Astrocyte (in vitro differentiated cells and primary cell): ENCODE measurements around the gene CPM.

ENCODE experiments used
- EZH2 ChIP-seq: IDR thresholded peaks from 2 replicates; pipeline ENCODE4 v1.6.1; 2012; ENCODE audit warnings: mild to moderate bottlenecking, low read length, inconsistent platforms; ENCODE audit not compliant: insufficient read depth
- TF ChIP-seq, protein P1 (sequence below): IDR thresholded peaks from 2 replicates; pipeline ENCODE4 v1.5.1; 2011; ENCODE audit warnings: low read depth, mild to moderate bottlenecking, inconsistent platforms, low read length, moderate library complexity; ENCODE audit not compliant: insufficient read depth

GRCh38 chr12:68808388-68809189, 124.4 kb downstream of the CPM start:
- TF ChIP-seq EZH2: no peak
- TF ChIP-seq, protein P1, sequence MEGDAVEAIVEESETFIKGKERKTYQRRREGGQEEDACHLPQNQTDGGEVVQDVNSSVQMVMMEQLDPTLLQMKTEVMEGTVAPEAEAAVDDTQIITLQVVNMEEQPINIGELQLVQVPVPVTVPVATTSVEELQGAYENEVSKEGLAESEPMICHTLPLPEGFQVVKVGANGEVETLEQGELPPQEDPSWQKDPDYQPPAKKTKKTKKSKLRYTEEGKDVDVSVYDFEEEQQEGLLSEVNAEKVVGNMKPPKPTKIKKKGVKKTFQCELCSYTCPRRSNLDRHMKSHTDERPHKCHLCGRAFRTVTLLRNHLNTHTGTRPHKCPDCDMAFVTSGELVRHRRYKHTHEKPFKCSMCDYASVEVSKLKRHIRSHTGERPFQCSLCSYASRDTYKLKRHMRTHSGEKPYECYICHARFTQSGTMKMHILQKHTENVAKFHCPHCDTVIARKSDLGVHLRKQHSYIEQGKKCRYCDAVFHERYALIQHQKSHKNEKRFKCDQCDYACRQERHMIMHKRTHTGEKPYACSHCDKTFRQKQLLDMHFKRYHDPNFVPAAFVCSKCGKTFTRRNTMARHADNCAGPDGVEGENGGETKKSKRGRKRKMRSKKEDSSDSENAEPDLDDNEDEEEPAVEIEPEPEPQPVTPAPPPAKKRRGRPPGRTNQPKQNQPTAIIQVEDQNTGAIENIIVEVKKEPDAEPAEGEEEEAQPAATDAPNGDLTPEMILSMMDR: no peak
